A549 (cell line): ENCODE data around the gene CC2D2A. TPM values are rescaled to one million over a fixed set of nuclear protein-coding genes. Genes with fewer than 3 reads are reported as not detected.

Experiments
- ATAC-seq, 2 experiments: fragments of 200-7000 bp in 1 of 2; fragments of >200 bp in 1 of 2; cut with Nextera tagmentation in 1 of 2; cut with Tn5 transposase in 1 of 2; 3 replicates each; pipeline versions ENCODE4 v1.8.0 to v1.9.1; 2018 to 2020; ENCODE audit warnings: mild to moderate bottlenecking in 1 of 2, moderate library complexity in 1 of 2
- CTCF ChIA-PET: fragments of 300-600 bp; sonication (Branson Sonifier 250); formaldehyde crosslinking; extraction: SDS; loops from one replicate; lab custom pipeline; 2021; ENCODE audit warnings: antibody characterized with exemption, inconsistent platforms; lab: Yijun Ruan, JAX
- POLR2A ChIA-PET: fragments of 350-600 bp; formaldehyde crosslinking; extraction: SDS; loops from one replicate; lab custom pipeline; 2021; ENCODE audit warnings: antibody characterized with exemption, inconsistent platforms; lab: Yijun Ruan, JAX
- DNase-seq, 2 experiments: peaks; one replicate each; pipeline versions ENCODE4 v3.0.0 to v3.0.0-alpha.2; 2011 to 2016; ENCODE audit warnings: low read depth in 1 of 2, low spot score in 1 of 2
- FAIRE-seq: peaks from 2 replicates; lab custom pipeline; 2011; peaks lifted over from hg19 to GRCh38; lab: Jason Lieb, UNC
- H3K27ac ChIP-seq, 2 experiments: fragments of >200 bp; sonication (Bioruptor Twin); formaldehyde crosslinking; 3 replicates each; pipeline ENCODE4 v1.5.1; 2016 to 2017
- H3K4me1 ChIP-seq: fragments of >200 bp; sonication (Bioruptor Twin); formaldehyde crosslinking; 3 replicates; pipeline ENCODE4 v1.6.1; 2016
- H3K4me2 ChIP-seq: fragments of >200 bp; sonication (Bioruptor Twin); formaldehyde crosslinking; 3 replicates; pipeline ENCODE4 v1.6.1; 2016
- H3K4me3 ChIP-seq: fragments of >200 bp; sonication (Bioruptor Twin); formaldehyde crosslinking; 3 replicates; pipeline ENCODE4 v1.5.1; 2016
- H3K9me3 ChIP-seq: fragments of >200 bp; sonication (Bioruptor Twin); formaldehyde crosslinking; 3 replicates; pipeline ENCODE4 v1.6.1; 2016
- BCL3 ChIP-seq: fragments of >200 bp; sonication (Bioruptor Twin); formaldehyde crosslinking; IDR thresholded peaks from 3 replicates; pipeline ENCODE4 v1.6.1; 2016
- CBX2 ChIP-seq: fragments of 200-600 bp; sonication (generic); IDR thresholded peaks from 2 replicates; pipeline ENCODE4 v1.6.1; 2016; ENCODE audit warnings: low read depth, mild to moderate bottlenecking, borderline replicate concordance
- EHF ChIP-seq: fragments of 250-450 bp; sonication (Bioruptor Pico); IDR thresholded peaks from 2 replicates; pipeline ENCODE4 v1.5.0; 2020; ENCODE audit warnings: mild to moderate bottlenecking
- FOXS1 ChIP-seq: fragments of 250-450 bp; sonication (Bioruptor Pico); IDR thresholded peaks from 2 replicates; pipeline ENCODE4 v1.5.0; 2020; ENCODE audit warnings: mild to moderate bottlenecking, moderate library complexity
- HES2 ChIP-seq: fragments of >200 bp; sonication (Bioruptor Twin); formaldehyde crosslinking; IDR thresholded peaks from 2 replicates; pipeline ENCODE4 v1.6.1; 2016
- HEYL ChIP-seq: fragments of 250-450 bp; sonication (Bioruptor Pico); IDR thresholded peaks from 2 replicates; pipeline ENCODE4 v1.8.0; 2021; ENCODE audit warnings: mild to moderate bottlenecking, moderate library complexity
- HOXB5 ChIP-seq: fragments of 250-450 bp; sonication (Bioruptor Pico); IDR thresholded peaks from 2 replicates; pipeline ENCODE4 v1.5.0; 2020; ENCODE audit warnings: mild to moderate bottlenecking, moderate library complexity
- JUN ChIP-seq, 2 experiments: fragments of >200 bp; sonication (Bioruptor Twin); formaldehyde crosslinking; IDR thresholded peaks; 2 replicates in 1 of 2; 3 replicates in 1 of 2; pipeline ENCODE4 v1.6.1; 2016 to 2017
- KDM1A ChIP-seq: fragments of 200-600 bp; sonication (generic); IDR thresholded peaks from 2 replicates; pipeline ENCODE4 v1.6.1; 2016; ENCODE audit warnings: low read depth, mild to moderate bottlenecking
- MAFK ChIP-seq: fragments of 450-650 bp; IDR thresholded peaks from 2 replicates; pipeline ENCODE4 v1.6.1; 2014; ENCODE audit not compliant: partially characterized antibody
- MAZ ChIP-seq: fragments of 150-350 bp; IDR thresholded peaks from 2 replicates; pipeline ENCODE4 v1.6.1; 2014; ENCODE audit warnings: antibody characterized with exemption, low read depth, low read length, borderline replicate concordance
- MYC ChIP-seq: IDR thresholded peaks from 2 replicates; pipeline ENCODE4 v1.6.1; 2012; ENCODE audit warnings: mild to moderate bottlenecking, inconsistent platforms, low read length, improper control_type of control experiment, borderline replicate concordance
- NPAS2 ChIP-seq: fragments of 250-450 bp; sonication (Bioruptor Pico); IDR thresholded peaks from 2 replicates; pipeline ENCODE4 v1.8.0; 2022; ENCODE audit warnings: mild to moderate bottlenecking, moderate library complexity, borderline replicate concordance
- NR3C1 ChIP-seq: fragments of >200 bp; sonication (Bioruptor Twin); formaldehyde crosslinking; IDR thresholded peaks from 3 replicates; pipeline ENCODE4 v1.6.1; 2017
- POLR2AphosphoS2 ChIP-seq: conservative IDR thresholded peaks from 2 replicates; pipeline ENCODE4 v1.6.1; 2012; ENCODE audit warnings: low read length, improper control_type of control experiment, inconsistent platforms
- RAD21 ChIP-seq, 2 experiments: fragments of >200 bp in 1 of 2; sonication (Bioruptor Twin) in 1 of 2; formaldehyde crosslinking in 1 of 2; IDR thresholded peaks in 1 of 2; conservative IDR thresholded peaks in 1 of 2; 2 replicates in 1 of 2; 3 replicates in 1 of 2; pipeline ENCODE4 v1.6.1; 2012 to 2018; ENCODE audit warnings: inconsistent platforms in 1 of 2
- REST ChIP-seq: fragments of 200-600 bp; sonication (generic); IDR thresholded peaks from 2 replicates; pipeline ENCODE4 v1.6.1; 2016; ENCODE audit warnings: antibody characterized with exemption, mild to moderate bottlenecking, moderate library complexity
- RNF2 ChIP-seq: fragments of 200-600 bp; sonication (generic); IDR thresholded peaks from 2 replicates; pipeline ENCODE4 v1.6.1; 2016; ENCODE audit warnings: low read depth, mild to moderate bottlenecking, antibody characterized with exemption, moderate library complexity, borderline replicate concordance
- SMC3 ChIP-seq: fragments of >200 bp; sonication (Bioruptor Twin); formaldehyde crosslinking; IDR thresholded peaks from 3 replicates; pipeline ENCODE4 v1.6.1; 2018; ENCODE audit warnings: inconsistent platforms
- ZNF302 ChIP-seq: fragments of 250-450 bp; sonication (Bioruptor Pico); IDR thresholded peaks from 2 replicates; pipeline ENCODE4 v1.9.0; 2021; ENCODE audit warnings: inconsistent platforms, mild to moderate bottlenecking, moderate library complexity
- WGBS: methylation state at CpG from one replicate; pipeline ENCODE4 v1.1.6; 2017; ENCODE audit errors: missing lambda C conversion rate; 5-methylcytosine and 5-hydroxymethylcytosine counted together
- polyA plus RNA-seq, 4 experiments: library from polyadenylated mRNA; depleted of rRNA in 3 of 4; stranded (reverse); fragments of >200 nt; fragmentation: RNase III in 1 of 4; extraction: RNeasy Plus Mini Kit Qiagen cat#74134 plus additional on column Dnase treatment in 1 of 4; gene quantifications; 2 replicates in 3 of 4; 3 replicates in 1 of 4; pipeline ENCODE4 v1.2.3, GENCODE V29; 2011 to 2017

The CC2D2A gene
- polyA plus RNA-seq, 2 of the 4 experiments (the other 2 are of a cell fraction): 10.7 to 18.8 TPM

GRCh38 chr4:15536552-15537499 lies 67.1 kb downstream of the CC2D2A start:
- POLR2A ChIA-PET: no interaction called here
- Histone ChIP-seq H3K4me3 (no peak overlapping the region), H3K9me3 (no peaks in the 10 kb centered on the region), H3K4me2 (no peak overlapping the region), H3K27ac (no peak overlapping the region), H3K4me1 (no peaks in the 10 kb centered on the region)
- FAIRE-seq (no peak), DNase-seq (no peak), ATAC-seq (no peak)
- TF ChIP-seq JUN (IDR thresholded peaks at IDR 0.05) (no peak), EHF (CRISPR knock-in tag) (no peak), KDM1A (no peak), BCL3 (no peak)
- WGBS: 85% methylated on average over 7 of the region's 7 CpGs
- CTCF ChIA-PET: no interaction called here

GRCh38 chr4:15541941-15542340 lies 72.3 kb downstream of the CC2D2A start:
- Histone ChIP-seq H3K4me1 (no peaks in the 10 kb centered on the region), H3K4me2 (no peak overlapping the region), H3K9me3 (no peaks in the 10 kb centered on the region), H3K27ac (no peak overlapping the region), H3K4me3 (no peak overlapping the region)
- ChIA-PET CTCF (interaction anchor here (0.8 kb wide), 1 partner anchor 11 kb away, joined by 3 read pairs; no protein-coding TSS in a partner anchor), POLR2A (no interaction called here)
- FAIRE-seq (no peak), DNase-seq (no peak), ATAC-seq (no peak)
- TF ChIP-seq RNF2: no peak
- TF ChIP-seq NR3C1: no peak
- TF ChIP-seq MAFK: no peak
- no peak for TF ChIP-seq POLR2AphosphoS2
- no peak for TF ChIP-seq MAZ
- TF ChIP-seq RAD21 (conservative IDR thresholded peaks at IDR 0.05 in 1 of 2, IDR thresholded peaks at IDR 0.05 in 1 of 2): no peak
- no peak for TF ChIP-seq HEYL (CRISPR knock-in tag)
- TF ChIP-seq SMC3: no peak
- TF ChIP-seq REST: no peak
- TF ChIP-seq FOXS1 (CRISPR knock-in tag): no peak
- no peak for TF ChIP-seq MYC
- TF ChIP-seq KDM1A: no peak
- no peak for TF ChIP-seq HES2
- TF ChIP-seq CBX2: no peak
- no peak for TF ChIP-seq NPAS2 (CRISPR knock-in tag)
- no peak for TF ChIP-seq HOXB5 (CRISPR knock-in tag)
- TF ChIP-seq ZNF302 (CRISPR knock-in tag): no peak
- 95% methylated on average over 5 of the region's 5 CpGs for WGBS
